LNCaP clone FGC (cell line): Measurements from ENCODE around the gene SDK2.
A peak's percentile ranks its signal among the peaks of the same experiment; 100 is the strongest.

Experiments
- DNase-seq: peaks from one replicate; pipeline ENCODE4 v3.0.0-alpha.2; 2011; ENCODE audit warnings: low read depth
- H3K4me3 ChIP-seq: 2 replicates; pipeline ENCODE4 v1.5.1; 2011; ENCODE audit warnings: mild to moderate bottlenecking, low read depth, low read length, control low read depth
- TF ChIP-seq, protein P1 (sequence below): IDR thresholded peaks from 2 replicates; pipeline ENCODE4 v1.5.1; 2012; ENCODE audit warnings: mild to moderate bottlenecking; ENCODE audit not compliant: control insufficient read depth, insufficient read depth; ENCODE audit errors: extremely low read depth

SDK2 gene

DNA sequence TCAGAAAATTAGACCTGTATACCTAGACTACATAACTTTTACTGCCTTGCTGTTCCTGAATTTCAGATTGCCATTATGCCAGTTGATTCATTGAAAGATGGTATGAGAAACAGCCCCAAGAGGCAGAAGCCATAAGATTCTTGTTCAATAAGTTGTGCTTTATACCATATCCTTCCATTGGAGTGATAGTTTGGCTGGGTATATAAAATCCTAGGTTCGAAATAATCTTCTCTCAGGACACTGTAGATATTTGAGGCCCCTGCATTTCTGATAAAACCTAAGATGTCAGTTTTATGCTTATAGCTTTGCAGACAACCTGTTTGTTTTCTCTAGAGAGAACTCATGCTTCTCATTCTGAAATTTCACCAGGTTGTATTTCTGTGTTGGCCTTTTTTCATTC lies 9.6 kb upstream of the SDK2 start:
- H3K4me3 ChIP-seq, result no peak overlapping the region
- no peak for DNase-seq
- TF ChIP-seq, protein P1, sequence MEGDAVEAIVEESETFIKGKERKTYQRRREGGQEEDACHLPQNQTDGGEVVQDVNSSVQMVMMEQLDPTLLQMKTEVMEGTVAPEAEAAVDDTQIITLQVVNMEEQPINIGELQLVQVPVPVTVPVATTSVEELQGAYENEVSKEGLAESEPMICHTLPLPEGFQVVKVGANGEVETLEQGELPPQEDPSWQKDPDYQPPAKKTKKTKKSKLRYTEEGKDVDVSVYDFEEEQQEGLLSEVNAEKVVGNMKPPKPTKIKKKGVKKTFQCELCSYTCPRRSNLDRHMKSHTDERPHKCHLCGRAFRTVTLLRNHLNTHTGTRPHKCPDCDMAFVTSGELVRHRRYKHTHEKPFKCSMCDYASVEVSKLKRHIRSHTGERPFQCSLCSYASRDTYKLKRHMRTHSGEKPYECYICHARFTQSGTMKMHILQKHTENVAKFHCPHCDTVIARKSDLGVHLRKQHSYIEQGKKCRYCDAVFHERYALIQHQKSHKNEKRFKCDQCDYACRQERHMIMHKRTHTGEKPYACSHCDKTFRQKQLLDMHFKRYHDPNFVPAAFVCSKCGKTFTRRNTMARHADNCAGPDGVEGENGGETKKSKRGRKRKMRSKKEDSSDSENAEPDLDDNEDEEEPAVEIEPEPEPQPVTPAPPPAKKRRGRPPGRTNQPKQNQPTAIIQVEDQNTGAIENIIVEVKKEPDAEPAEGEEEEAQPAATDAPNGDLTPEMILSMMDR, result no peak

DNA sequence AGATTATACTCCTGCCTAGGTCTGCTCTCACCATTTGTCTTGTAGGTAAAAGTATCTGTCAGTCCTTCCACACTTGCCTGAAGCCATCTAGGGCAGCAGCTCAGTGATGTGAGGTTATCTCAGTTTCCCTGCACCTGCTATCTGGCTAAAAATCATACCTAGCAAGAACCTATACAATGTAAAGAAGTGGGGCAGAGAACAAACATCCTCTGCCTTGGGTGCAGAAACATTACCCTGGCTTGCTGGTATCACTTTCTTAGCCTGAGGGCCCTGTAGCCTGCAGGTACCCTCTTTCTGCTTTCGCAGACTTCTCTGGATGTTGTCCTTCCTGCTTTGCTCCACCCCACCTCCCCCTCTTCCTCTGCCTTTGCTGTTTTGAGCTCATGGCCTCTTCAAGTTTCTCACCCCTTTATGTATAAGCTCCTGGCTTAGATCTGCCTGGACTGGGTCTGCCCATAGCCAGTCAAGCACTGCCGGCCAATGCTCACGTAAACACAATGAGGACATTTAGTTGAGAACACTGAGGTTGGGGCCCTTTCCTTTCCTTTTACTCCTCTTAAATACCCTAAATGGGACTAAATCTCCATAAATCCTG lies 8.7 kb upstream of the SDK2 start:
- no peak for DNase-seq
- no peak overlapping the region for H3K4me3 ChIP-seq
- TF ChIP-seq, protein P1, result no peak

DNA sequence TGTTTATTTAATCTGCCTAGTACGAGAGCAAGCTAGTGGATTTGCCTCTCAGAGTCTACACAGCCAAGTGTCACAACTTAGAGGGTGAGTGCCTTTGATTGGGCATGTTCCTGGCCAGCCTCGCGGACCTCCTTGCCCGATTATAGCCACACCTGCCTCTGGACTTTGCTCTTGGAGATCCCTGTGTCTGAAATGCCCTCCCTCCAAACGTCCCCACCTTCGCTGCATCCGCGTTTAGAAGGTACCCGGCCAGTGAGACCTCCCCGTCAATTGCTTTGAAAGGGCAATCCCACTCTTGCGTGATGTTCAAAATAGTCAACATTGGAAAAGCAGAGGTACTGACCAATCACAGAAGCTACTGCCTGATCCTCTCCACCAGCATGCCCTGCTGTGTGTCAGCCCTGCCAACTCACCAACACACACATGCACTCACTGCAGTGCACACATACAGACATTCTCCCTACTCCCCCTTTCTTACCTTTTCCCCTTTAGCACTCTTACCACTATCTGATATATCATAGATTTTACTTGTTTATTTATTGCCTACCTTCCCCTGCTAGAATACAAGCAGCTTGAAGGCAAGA lies 6.5 kb upstream of the SDK2 start:
- no peak overlapping the region for H3K4me3 ChIP-seq
- DNase-seq, result no peak
- TF ChIP-seq, protein P1, result no peak

DNA sequence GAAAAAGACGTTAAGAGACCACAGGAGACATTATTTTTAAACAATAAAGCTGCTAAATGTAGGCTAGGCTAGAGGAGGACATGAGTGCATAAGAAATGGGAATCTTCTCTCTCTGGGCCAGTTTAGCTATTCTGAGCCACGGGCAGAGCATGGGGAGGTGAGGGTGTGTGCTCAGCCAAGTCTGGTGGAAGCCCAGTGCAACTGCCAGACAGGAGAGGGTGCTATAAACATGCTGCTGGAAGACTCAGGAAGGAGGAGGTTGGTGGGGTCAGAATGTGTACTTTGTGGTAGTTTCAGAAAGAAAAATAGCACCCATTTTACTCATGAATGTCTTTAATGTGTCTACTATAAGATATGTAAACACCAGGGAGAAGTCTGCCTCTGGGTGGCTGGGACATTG lies 5.9 kb upstream of the SDK2 start:
- no peak for DNase-seq
- TF ChIP-seq, protein P1, result peak; percentile 44
- H3K4me3 ChIP-seq, result no peak overlapping the region

DNA sequence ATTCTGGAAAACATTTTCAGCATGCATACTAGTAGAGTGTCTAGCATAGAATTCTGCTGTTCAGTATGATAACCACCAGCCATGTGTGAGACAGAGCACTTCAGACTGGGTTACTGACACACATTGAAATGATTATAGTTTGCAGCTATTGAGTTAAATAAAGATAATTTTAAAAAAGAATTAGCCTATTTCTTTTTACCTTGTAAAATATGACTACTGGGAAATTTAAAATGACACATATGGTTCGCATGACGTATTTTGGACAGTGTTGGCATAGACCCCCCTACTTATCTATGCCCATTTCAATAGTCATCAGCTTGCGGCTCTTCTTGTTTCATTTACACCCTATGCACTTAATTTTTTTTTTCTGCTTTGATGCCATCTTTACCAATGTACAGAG lies 4.7 kb upstream of the SDK2 start:
- DNase-seq, result no peak
- H3K4me3 ChIP-seq, result no peak overlapping the region
- TF ChIP-seq, protein P1, result no peak

DNA sequence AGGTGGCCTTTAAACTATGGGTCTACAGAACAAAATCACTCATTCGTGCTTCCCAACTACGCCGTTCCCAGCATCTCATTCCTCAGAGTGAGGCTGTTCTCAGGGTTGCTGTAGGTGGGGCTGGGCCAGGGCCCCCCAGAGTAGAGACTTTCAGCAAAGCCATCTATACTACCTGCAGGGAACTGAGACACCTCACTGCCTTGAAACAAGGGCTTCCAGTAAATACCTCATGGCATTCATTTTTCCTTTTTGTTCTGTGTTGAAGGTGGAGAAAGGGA lies 4.2 kb upstream of the SDK2 start:
- no peak overlapping the region for H3K4me3 ChIP-seq
- TF ChIP-seq, protein P1, result no peak
- DNase-seq, result no peak
